Central memory CD8-positive, alpha-beta T cell (primary cell): Measurements from ENCODE around the gene MEIOB.

ENCODE experiments used
- ATAC-seq: fragments of 150-1000 bp; cut with Tn5 transposase; replicated peaks from 2 replicates; pipeline ENCODE4 v1.10.0; 2022; ENCODE audit warnings: mild to moderate bottlenecking, moderate FRiP score, moderate number of reproducible peaks; ENCODE audit not compliant: poor library complexity, severe bottlenecking; ENCODE audit errors: extremely low read depth
- DNase-seq, 2 donors: peaks; one replicate each; pipeline ENCODE4 v3.0.0; 2021; ENCODE audit warnings: low spot score in 2 of 2
- H3K27ac Mint-ChIP-seq: one replicate; pipeline ENCODE4 v1.8.0; 2022; ENCODE audit warnings: low read depth, mild to moderate bottlenecking, moderate library complexity, mixed read lengths
- H3K27me3 Mint-ChIP-seq: one replicate; pipeline ENCODE4 v1.8.0; 2022; ENCODE audit warnings: mixed read lengths
- H3K36me3 Mint-ChIP-seq: one replicate; pipeline ENCODE4 v1.8.0; 2022; ENCODE audit warnings: mild to moderate bottlenecking, moderate library complexity, mixed read lengths; ENCODE audit not compliant: insufficient read depth
- H3K4me1 Mint-ChIP-seq: one replicate; pipeline ENCODE4 v1.8.0; 2022; ENCODE audit warnings: mixed read lengths
- H3K4me3 Mint-ChIP-seq: one replicate; pipeline ENCODE4 v1.8.0; 2022; ENCODE audit warnings: mild to moderate bottlenecking, moderate library complexity, mixed read lengths
- H3K9me3 Mint-ChIP-seq: one replicate; pipeline ENCODE4 v1.8.0; 2022; ENCODE audit warnings: mixed read lengths

Gene MEIOB

GRCh38 chr16:1788708-1789100, 83.3 kb downstream of the MEIOB start:
- Mint-ChIP-seq H3K4me3 (no peak overlapping the region), H3K4me1 (peaks cover 13% of the 10 kb centered on the region), H3K27ac (peak overlapping the region; percentile 76), H3K27me3 (no peaks in the 10 kb centered on the region), H3K9me3 (no peaks in the 10 kb centered on the region), H3K36me3 (peaks cover 7% of the 10 kb centered on the region)
- DNase-seq (no peak), ATAC-seq (no peak)

- no peaks in the 10 kb centered on the region for H3K27me3 Mint-ChIP-seq
These were observed 83.8 kb downstream of the MEIOB start for GRCh38 chr16:1788095-1788707.

GRCh38 chr16:1787322-1788094, 84.5 kb downstream of the MEIOB start:
- Mint-ChIP-seq H3K27ac (no peak overlapping the region), H3K4me3 (no peak overlapping the region), H3K9me3 (no peaks in the 10 kb centered on the region), H3K27me3 (no peaks in the 10 kb centered on the region), H3K36me3 (peaks cover 10% of the 10 kb centered on the region), H3K4me1 (peaks cover 18% of the 10 kb centered on the region)
- ATAC-seq, result no peak
- no peak for DNase-seq

More at GRCh38 chr16:1788095-1788707, 83.8 kb downstream of the MEIOB start:
- no peaks in the 10 kb centered on the region for H3K9me3 Mint-ChIP-seq
- H3K36me3 Mint-ChIP-seq, result peaks cover 7% of the 10 kb centered on the region
- ATAC-seq (no peak), DNase-seq (no peak)
- H3K4me1 Mint-ChIP-seq, result peaks cover 16% of the 10 kb centered on the region
- no peak overlapping the region for H3K27ac Mint-ChIP-seq
- no peak overlapping the region for H3K4me3 Mint-ChIP-seq

GRCh38 chr16:1787056-1787321, 85.0 kb downstream of the MEIOB start:
- Mint-ChIP-seq H3K9me3 (no peaks in the 10 kb centered on the region), H3K36me3 (peaks cover 12% of the 10 kb centered on the region), H3K4me1 (peaks cover 19% of the 10 kb centered on the region), H3K27ac (no peak overlapping the region), H3K4me3 (no peak overlapping the region), H3K27me3 (no peaks in the 10 kb centered on the region)
- ATAC-seq, result no peak
- DNase-seq, result no peak

GRCh38 chr16:1786242-1787055, 85.5 kb downstream of the MEIOB start:
- Mint-ChIP-seq H3K9me3 (no peaks in the 10 kb centered on the region), H3K27me3 (no peaks in the 10 kb centered on the region), H3K36me3 (peaks cover 14% of the 10 kb centered on the region), H3K4me1 (peaks cover 25% of the 10 kb centered on the region), H3K4me3 (no peak overlapping the region), H3K27ac (no peak overlapping the region)
- ATAC-seq (no peak), DNase-seq (no peak)

GRCh38 chr16:1785846-1786170, 86.2 kb downstream of the MEIOB start:
- Mint-ChIP-seq H3K27me3 (no peaks in the 10 kb centered on the region), H3K4me3 (no peak overlapping the region), H3K9me3 (no peaks in the 10 kb centered on the region), H3K27ac (no peak overlapping the region), H3K36me3 (peaks cover 14% of the 10 kb centered on the region), H3K4me1 (peaks cover 29% of the 10 kb centered on the region)
- ATAC-seq (no peak), DNase-seq (no peak)

- H3K27ac Mint-ChIP-seq, result no peak overlapping the region
- ATAC-seq (no peak), DNase-seq (no peak)
- peaks cover 14% of the 10 kb centered on the region for H3K36me3 Mint-ChIP-seq
- peaks cover 29% of the 10 kb centered on the region for H3K4me1 Mint-ChIP-seq
- H3K27me3 Mint-ChIP-seq, result no peaks in the 10 kb centered on the region
- peak overlapping the region; percentile 54 for H3K4me3 Mint-ChIP-seq
- H3K9me3 Mint-ChIP-seq, result no peaks in the 10 kb centered on the region
These were observed 86.8 kb downstream of the MEIOB start for GRCh38 chr16:1784977-1785845.
